Neural cell (in vitro differentiated cells): ENCODE data around the gene QRICH1. TPM values are rescaled to one million over a fixed set of nuclear protein-coding genes. Genes with fewer than 3 reads are reported as not detected.

Source experiments
- H2AFZ ChIP-seq: fragments of 200-600, 300-800 bp; sonication (generic), shearing (Covaris generic); 2 replicates; pipeline ENCODE4 v1.6.0; 2014; ENCODE audit warnings: low read depth, mild to moderate bottlenecking, antibody characterized with exemption, low read length, moderate library complexity
- H3F3A ChIP-seq: fragments of 200-600 bp; shearing (Covaris generic); 2 replicates; pipeline ENCODE4 v1.6.1; 2016; ENCODE audit warnings: mild to moderate bottlenecking, moderate library complexity, mixed read lengths, antibody characterized with exemption, low read length; ENCODE audit not compliant: insufficient read depth, poor library complexity, severe bottlenecking
- H3K27ac ChIP-seq: fragments of 200-600, 300-800 bp; sonication (generic), shearing (Covaris generic); 2 replicates; pipeline ENCODE4 v1.5.1; 2014; ENCODE audit warnings: mild to moderate bottlenecking, low read length, moderate library complexity
- H3K27me3 ChIP-seq: fragments of 300-800, 200-600 bp; sonication (generic), shearing (Covaris generic); 2 replicates; pipeline ENCODE4 v1.6.0; 2014; ENCODE audit warnings: mild to moderate bottlenecking, low read depth, low read length, moderate library complexity; ENCODE audit not compliant: insufficient read depth
- H3K36me3 ChIP-seq: fragments of 300-800, 200-600 bp; sonication (generic), shearing (Covaris generic); 2 replicates; pipeline ENCODE4 v1.5.1; 2014; ENCODE audit warnings: mild to moderate bottlenecking, antibody characterized with exemption, low read length, moderate library complexity; ENCODE audit not compliant: insufficient read depth
- H3K4me2 ChIP-seq: fragments of 300-800, 200-600 bp; sonication (generic), shearing (Covaris generic); 2 replicates; pipeline ENCODE4 v1.6.0; 2014; ENCODE audit warnings: mild to moderate bottlenecking, low read length
- H3K4me3 ChIP-seq: fragments of 300-800, 200-600 bp; sonication (generic), shearing (Covaris generic); 2 replicates; pipeline ENCODE4 v1.5.1; 2014; ENCODE audit warnings: mild to moderate bottlenecking, low read length, moderate library complexity
- H3K79me2 ChIP-seq: fragments of 200-600 bp; shearing (Covaris generic); replicated peaks from 2 replicates; pipeline ENCODE4 v1.6.0; 2014; ENCODE audit warnings: mild to moderate bottlenecking, low read length, moderate library complexity; ENCODE audit not compliant: insufficient read depth
- H3K9ac ChIP-seq: fragments of 300-800, 200-600 bp; sonication (generic), shearing (Covaris generic); 2 replicates; pipeline ENCODE4 v1.6.1; 2016; ENCODE audit warnings: mild to moderate bottlenecking, low read length, mixed read lengths
- H3K9me2 ChIP-seq: fragments of 200-600 bp; shearing (Covaris generic); 2 replicates; pipeline ENCODE4 v1.6.1; 2016; ENCODE audit warnings: mild to moderate bottlenecking, low read length, mixed read lengths; ENCODE audit not compliant: insufficient read depth
- H3K9me3 ChIP-seq: fragments of 200-600, 300-800 bp; sonication (generic), shearing (Covaris generic); 2 replicates; pipeline ENCODE4 v1.6.1; 2016; ENCODE audit warnings: mild to moderate bottlenecking, mixed run types, low read length, moderate library complexity, mixed read lengths
- H4K20me1 ChIP-seq: fragments of 200-600 bp; shearing (Covaris generic); 2 replicates; pipeline ENCODE4 v1.6.1; 2016; ENCODE audit warnings: mild to moderate bottlenecking, mixed run types; ENCODE audit not compliant: insufficient read depth
- EP300 ChIP-seq: fragments of 450-650 bp; conservative IDR thresholded peaks from 2 replicates; pipeline ENCODE4 v1.6.1; 2014; ENCODE audit warnings: antibody characterized with exemption, mild to moderate bottlenecking, moderate library complexity; ENCODE audit not compliant: poor library complexity, severe bottlenecking
- EZH2 ChIP-seq: fragments of 200-600, 300-800 bp; shearing (Covaris generic), sonication (generic); IDR thresholded peaks from 2 replicates; pipeline ENCODE4 v1.6.1; 2014; ENCODE audit warnings: antibody characterized with exemption, low read length, borderline replicate concordance, mild to moderate bottlenecking; ENCODE audit not compliant: insufficient read depth, poor library complexity, severe bottlenecking
- MXI1 ChIP-seq: fragments of 450-650 bp; conservative IDR thresholded peaks from 2 replicates; pipeline ENCODE4 v1.6.1; 2014; ENCODE audit warnings: antibody characterized with exemption, mild to moderate bottlenecking; ENCODE audit not compliant: poor library complexity, severe bottlenecking
- POLR2AphosphoS5 ChIP-seq: IDR thresholded peaks from 2 replicates; pipeline ENCODE4 v1.6.1; 2012
- RAD21 ChIP-seq: fragments of 450-650 bp; conservative IDR thresholded peaks from 2 replicates; pipeline ENCODE4 v1.6.1; 2014; ENCODE audit warnings: antibody characterized with exemption, mild to moderate bottlenecking, moderate library complexity
- SMC3 ChIP-seq: fragments of 450-650 bp; conservative IDR thresholded peaks from 2 replicates; pipeline ENCODE4 v1.6.1; 2014; ENCODE audit warnings: antibody characterized with exemption, mild to moderate bottlenecking, moderate library complexity; ENCODE audit not compliant: poor library complexity
- TAF1 ChIP-seq: IDR thresholded peaks from 2 replicates; pipeline ENCODE4 v1.6.1; 2012; ENCODE audit warnings: low read depth
- polyA plus RNA-seq: library from polyadenylated mRNA; depleted of rRNA; stranded (reverse); fragments of >200 nt; gene quantifications from 2 replicates; pipeline ENCODE4 v1.2.3, GENCODE V29; 2014
- TF ChIP-seq, protein P1 (sequence below): fragments of 450-650 bp; IDR thresholded peaks from 2 replicates; pipeline ENCODE4 v1.5.1; 2014; ENCODE audit warnings: antibody characterized with exemption, mild to moderate bottlenecking, moderate library complexity; ENCODE audit not compliant: poor library complexity, severe bottlenecking
- TF ChIP-seq, protein P2 (sequence below): IDR thresholded peaks from 2 replicates; pipeline ENCODE4 v1.6.1; 2012; ENCODE audit warnings: borderline replicate concordance

Gene QRICH1
- polyA plus RNA-seq, 1 donor from 2014 or later, result 87.5 TPM

DNA sequence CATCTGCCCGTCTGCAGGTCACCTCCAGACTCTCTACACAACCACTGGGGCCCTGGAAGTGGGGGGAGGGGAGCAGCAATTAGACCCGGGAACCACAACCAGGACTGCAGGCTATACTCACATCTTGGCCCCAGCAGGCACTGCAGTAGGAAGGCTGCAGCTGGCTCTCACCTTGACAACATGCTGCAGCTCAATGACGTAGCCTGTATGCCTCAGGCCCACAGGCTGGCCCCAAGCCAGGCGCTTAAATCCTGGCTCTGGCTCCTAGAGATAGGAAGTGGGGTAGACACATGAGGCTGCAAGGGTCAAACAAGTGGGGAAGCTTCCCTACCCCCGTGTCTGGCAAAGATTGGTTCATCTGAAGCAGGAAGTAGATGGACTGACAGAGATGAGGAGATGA lies 4.6 kb upstream of the QRICH1 start:
- peaks cover under 1% of the 10 kb centered on the region for H3K79me2 ChIP-seq
- H3K4me3 ChIP-seq, result no peak overlapping the region
- no peak overlapping the region for H3K9ac ChIP-seq
- no peak overlapping the region for H2AFZ ChIP-seq
- H3K27me3 ChIP-seq, result no peaks in the 10 kb centered on the region
- no peaks in the 10 kb centered on the region for H3K36me3 ChIP-seq
- H4K20me1 ChIP-seq, result no peaks in the 10 kb centered on the region
- no peak overlapping the region for H3K4me2 ChIP-seq
- no peaks in the 10 kb centered on the region for H3F3A ChIP-seq
- no peaks in the 10 kb centered on the region for H3K9me2 ChIP-seq
- H3K27ac ChIP-seq, result no peak overlapping the region
- TF ChIP-seq RAD21 (no peak), EP300 (no peak), EZH2 (no peak), TAF1 (no peak), POLR2AphosphoS5 (no peak), SMC3 (no peak), MXI1 (no peak)
- TF ChIP-seq, protein P1, sequence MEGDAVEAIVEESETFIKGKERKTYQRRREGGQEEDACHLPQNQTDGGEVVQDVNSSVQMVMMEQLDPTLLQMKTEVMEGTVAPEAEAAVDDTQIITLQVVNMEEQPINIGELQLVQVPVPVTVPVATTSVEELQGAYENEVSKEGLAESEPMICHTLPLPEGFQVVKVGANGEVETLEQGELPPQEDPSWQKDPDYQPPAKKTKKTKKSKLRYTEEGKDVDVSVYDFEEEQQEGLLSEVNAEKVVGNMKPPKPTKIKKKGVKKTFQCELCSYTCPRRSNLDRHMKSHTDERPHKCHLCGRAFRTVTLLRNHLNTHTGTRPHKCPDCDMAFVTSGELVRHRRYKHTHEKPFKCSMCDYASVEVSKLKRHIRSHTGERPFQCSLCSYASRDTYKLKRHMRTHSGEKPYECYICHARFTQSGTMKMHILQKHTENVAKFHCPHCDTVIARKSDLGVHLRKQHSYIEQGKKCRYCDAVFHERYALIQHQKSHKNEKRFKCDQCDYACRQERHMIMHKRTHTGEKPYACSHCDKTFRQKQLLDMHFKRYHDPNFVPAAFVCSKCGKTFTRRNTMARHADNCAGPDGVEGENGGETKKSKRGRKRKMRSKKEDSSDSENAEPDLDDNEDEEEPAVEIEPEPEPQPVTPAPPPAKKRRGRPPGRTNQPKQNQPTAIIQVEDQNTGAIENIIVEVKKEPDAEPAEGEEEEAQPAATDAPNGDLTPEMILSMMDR, result no peak
- TF ChIP-seq, protein P2, sequence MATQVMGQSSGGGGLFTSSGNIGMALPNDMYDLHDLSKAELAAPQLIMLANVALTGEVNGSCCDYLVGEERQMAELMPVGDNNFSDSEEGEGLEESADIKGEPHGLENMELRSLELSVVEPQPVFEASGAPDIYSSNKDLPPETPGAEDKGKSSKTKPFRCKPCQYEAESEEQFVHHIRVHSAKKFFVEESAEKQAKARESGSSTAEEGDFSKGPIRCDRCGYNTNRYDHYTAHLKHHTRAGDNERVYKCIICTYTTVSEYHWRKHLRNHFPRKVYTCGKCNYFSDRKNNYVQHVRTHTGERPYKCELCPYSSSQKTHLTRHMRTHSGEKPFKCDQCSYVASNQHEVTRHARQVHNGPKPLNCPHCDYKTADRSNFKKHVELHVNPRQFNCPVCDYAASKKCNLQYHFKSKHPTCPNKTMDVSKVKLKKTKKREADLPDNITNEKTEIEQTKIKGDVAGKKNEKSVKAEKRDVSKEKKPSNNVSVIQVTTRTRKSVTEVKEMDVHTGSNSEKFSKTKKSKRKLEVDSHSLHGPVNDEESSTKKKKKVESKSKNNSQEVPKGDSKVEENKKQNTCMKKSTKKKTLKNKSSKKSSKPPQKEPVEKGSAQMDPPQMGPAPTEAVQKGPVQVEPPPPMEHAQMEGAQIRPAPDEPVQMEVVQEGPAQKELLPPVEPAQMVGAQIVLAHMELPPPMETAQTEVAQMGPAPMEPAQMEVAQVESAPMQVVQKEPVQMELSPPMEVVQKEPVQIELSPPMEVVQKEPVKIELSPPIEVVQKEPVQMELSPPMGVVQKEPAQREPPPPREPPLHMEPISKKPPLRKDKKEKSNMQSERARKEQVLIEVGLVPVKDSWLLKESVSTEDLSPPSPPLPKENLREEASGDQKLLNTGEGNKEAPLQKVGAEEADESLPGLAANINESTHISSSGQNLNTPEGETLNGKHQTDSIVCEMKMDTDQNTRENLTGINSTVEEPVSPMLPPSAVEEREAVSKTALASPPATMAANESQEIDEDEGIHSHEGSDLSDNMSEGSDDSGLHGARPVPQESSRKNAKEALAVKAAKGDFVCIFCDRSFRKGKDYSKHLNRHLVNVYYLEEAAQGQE, result no peak
- H3K9me3 ChIP-seq, result no peaks in the 10 kb centered on the region

DNA sequence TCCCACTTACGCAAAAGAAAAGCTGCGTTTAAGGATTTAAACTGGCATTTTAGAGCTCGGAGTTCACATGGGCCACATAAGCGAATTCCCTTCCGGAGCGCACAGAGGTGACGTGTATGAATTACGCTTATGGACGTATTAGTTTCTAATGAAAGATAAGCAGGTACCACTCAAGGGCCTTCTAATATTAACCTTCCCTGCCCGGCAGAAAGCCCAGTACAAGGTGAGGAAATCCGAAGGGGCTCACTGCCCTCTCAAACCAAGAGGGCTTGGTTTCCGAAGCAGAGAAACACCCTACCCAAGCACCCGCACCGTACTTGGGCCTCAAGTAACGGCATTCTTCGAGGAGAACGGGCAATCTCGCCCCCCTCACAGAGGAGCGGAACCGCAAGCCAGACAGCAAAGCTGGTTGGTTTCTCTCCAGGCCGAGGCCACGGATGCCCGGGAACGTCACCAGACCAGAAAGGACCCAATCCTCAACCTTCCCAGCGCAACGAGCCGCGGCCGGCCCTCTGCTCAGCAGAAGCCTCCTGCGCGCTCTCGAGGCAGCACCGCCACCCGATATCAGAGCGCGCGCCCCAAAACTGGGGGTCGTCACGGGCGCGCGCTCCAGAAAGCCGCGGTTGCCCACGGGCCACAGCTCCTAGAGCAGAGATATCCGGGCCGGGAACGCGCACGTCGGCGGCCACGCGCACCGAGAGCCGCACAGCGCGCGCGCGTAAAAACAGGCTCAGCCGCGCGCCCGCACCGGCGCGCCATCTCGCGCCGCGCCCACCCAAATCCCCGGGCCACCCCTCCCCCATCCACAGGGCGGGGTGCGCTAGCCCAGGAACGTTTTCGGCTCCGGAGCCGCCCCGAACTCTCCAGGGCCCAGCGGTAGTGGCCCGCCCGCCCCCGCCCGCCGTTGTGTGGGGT lies 676 bp downstream of the QRICH1 start:
- Histone ChIP-seq H4K20me1 (peaks cover 8% of the 10 kb centered on the region), H3K27me3 (no peaks in the 10 kb centered on the region), H3K27ac (peak overlapping the region; percentile 97), H3F3A (peaks cover 5% of the 10 kb centered on the region), H3K79me2 (peaks cover 43% of the 10 kb centered on the region), H3K4me3 (peak overlapping the region; percentile 86), H3K9me2 (no peaks in the 10 kb centered on the region), H2AFZ (peak overlapping the region; percentile 65), H3K9me3 (no peaks in the 10 kb centered on the region), H3K4me2 (peak overlapping the region; percentile 83), H3K9ac (peak overlapping the region; percentile 96), H3K36me3 (no peaks in the 10 kb centered on the region)
- peak; percentile 60 for TF ChIP-seq POLR2AphosphoS5
- TF ChIP-seq EZH2, result no peak
- TF ChIP-seq MXI1, result peak; percentile 60
